AG10803 (cell line): ENCODE data around the gene FRMD4A.
"Not testable (repeated sequence)": the region's sequence is repeated elsewhere in the genome, so short reads cannot be mapped to it uniquely, and the experiment has no call there.

Source experiments
- DNase-seq: peaks from one replicate; pipeline ENCODE4 v3.0.0; 2010; ENCODE audit warnings: low read depth
- H3K4me3 ChIP-seq: 2 replicates; pipeline ENCODE4 v1.5.1; 2011; ENCODE audit warnings: mild to moderate bottlenecking, low read length, control low read depth
- TF ChIP-seq, protein P1 (sequence below): conservative IDR thresholded peaks from 2 replicates; pipeline ENCODE4 v1.5.1; 2011; ENCODE audit warnings: mild to moderate bottlenecking, low read length, control low read depth, inconsistent platforms

The FRMD4A gene

DNA sequence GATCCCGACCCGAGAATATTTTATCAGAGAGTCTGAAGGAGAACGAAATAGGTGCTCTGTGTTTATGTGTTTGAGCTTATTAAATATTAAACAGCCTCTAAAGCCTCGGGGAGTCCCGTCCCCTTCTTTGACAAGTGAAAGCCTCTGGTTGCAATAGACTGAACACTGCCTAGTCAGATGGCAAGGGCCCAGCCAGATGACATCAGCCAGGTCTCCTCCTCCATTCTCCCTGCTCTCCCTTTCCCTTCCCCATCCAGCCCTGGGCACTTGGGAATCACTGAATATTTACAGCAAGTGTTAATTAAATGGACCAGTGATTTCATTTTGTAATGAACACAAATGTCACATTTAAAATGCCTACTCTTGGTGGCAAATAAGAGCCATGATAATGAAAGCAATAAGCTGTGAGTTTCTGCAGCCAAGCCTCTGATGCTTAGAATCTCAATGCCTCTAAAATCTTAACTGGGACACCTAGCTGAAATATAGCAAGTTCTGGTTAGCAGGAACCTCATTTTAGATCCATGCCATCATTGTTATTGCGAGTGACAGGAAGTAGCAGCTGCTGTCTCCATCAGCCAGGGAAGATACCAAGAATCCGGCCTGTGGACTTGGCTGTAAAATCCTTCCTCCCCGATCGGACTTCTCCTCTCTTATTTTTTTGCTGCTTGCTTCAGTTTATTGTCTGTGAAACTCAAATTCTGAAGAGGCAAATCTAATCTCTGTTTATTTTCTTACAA is 541.8 kb downstream of the FRMD4A start:
- TF ChIP-seq, protein P1, sequence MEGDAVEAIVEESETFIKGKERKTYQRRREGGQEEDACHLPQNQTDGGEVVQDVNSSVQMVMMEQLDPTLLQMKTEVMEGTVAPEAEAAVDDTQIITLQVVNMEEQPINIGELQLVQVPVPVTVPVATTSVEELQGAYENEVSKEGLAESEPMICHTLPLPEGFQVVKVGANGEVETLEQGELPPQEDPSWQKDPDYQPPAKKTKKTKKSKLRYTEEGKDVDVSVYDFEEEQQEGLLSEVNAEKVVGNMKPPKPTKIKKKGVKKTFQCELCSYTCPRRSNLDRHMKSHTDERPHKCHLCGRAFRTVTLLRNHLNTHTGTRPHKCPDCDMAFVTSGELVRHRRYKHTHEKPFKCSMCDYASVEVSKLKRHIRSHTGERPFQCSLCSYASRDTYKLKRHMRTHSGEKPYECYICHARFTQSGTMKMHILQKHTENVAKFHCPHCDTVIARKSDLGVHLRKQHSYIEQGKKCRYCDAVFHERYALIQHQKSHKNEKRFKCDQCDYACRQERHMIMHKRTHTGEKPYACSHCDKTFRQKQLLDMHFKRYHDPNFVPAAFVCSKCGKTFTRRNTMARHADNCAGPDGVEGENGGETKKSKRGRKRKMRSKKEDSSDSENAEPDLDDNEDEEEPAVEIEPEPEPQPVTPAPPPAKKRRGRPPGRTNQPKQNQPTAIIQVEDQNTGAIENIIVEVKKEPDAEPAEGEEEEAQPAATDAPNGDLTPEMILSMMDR = no peak
- H3K4me3 ChIP-seq = no peak overlapping the region
- peak; percentile 69 for DNase-seq

DNA sequence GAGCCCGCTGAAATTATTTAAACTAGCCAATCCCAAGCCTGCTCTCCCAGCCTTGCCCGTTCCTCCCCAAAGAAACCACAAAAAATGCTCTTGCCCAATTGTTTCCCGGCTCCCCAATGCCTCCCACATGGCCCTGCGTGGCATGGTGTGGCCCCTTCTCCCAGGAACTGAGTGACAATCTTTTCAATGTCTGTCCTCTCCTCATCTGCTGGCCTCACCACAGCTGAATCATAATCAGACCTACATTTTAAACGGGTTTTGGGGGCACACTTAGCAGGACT is 542.5 kb downstream of the FRMD4A start:
- TF ChIP-seq, protein P1 = no peak
- peak; percentile 59 for DNase-seq
- H3K4me3 ChIP-seq = no peak overlapping the region

DNA sequence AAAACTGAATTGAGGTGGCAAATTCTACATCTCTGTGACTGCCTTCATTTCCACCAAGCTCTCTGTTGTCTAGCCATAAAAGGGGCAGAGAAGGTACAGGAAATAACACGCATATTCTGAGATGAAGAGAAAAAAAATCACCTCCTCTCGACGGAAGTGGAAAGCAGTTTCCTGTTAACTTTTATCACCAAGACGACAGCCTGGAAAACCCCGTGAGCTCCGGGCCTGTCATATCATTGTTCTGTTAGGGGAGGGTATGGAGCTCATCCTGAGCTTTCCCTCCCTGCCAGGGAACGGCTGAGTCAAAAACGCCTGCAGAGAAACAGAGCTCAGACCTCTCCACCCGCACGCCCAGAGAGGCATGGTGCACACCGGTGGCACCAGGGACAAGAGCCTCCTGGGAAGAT is 543.7 kb downstream of the FRMD4A start:
- H3K4me3 ChIP-seq = no peak overlapping the region
- TF ChIP-seq, protein P1 = no peak
- DNase-seq = no peak

DNA sequence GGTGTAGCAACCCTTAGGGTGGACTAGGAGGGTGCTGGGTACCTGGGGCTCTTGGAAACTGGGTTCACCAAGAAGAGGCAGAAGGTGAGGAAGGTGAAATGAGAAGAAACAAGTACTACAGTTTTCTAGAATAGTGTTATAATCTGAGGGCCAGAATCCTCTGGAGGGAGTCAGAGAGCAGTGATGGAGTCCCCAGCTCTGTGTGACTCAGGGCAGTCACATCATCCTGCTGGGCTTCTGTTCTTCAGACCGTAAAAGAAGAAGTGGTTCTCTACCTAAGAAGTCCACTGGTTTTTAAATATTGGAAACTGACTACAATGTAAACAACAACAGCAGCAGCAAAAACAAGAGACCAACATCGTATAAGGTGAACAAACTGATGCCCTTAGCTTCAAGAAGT is 546.7 kb downstream of the FRMD4A start:
- TF ChIP-seq, protein P1 = peak; percentile 43

DNA sequence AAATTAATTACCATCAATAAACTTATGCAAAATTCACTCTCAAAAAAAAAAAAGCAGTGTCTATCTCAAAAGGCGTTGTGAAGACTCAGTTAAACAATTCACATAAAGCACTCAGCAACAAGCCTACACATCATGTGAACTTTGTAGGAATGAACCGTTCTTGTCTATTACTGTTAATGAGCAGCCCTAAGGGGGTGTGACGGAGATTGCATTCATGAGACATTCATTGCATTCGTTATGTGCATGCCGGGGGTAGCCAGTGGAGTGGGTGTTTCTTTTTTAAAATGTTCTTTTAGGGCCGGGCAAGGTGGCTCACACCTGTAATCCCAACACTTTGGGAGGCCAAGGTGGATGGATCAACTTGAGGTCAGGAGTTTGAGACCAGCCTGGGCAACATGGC is 551.0 kb downstream of the FRMD4A start:
- DNase-seq = no peak
- TF ChIP-seq, protein P1 = no peak

More for the DNA sequence above, 546.7 kb downstream of the FRMD4A start:
- H3K4me3 ChIP-seq = no peak overlapping the region
- DNase-seq = no peak

DNA sequence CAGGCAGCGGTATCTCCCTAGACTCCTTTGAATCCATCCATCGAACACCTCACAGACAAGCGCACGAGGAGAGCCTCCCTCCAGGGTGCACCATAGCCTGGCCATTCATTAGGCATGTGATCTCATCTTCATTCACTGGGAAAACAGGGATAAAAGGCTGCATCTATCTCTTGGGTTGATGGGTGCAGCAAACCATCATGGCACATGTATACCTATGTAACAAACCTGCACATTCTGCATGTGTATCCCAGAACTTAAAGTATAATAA is 552.1 kb downstream of the FRMD4A start:
- H3K4me3 ChIP-seq, DNase-seq: not testable (repeated sequence)

More for the DNA sequence above, 551.0 kb downstream of the FRMD4A start:
- H3K4me3 ChIP-seq = no peak overlapping the region

DNA sequence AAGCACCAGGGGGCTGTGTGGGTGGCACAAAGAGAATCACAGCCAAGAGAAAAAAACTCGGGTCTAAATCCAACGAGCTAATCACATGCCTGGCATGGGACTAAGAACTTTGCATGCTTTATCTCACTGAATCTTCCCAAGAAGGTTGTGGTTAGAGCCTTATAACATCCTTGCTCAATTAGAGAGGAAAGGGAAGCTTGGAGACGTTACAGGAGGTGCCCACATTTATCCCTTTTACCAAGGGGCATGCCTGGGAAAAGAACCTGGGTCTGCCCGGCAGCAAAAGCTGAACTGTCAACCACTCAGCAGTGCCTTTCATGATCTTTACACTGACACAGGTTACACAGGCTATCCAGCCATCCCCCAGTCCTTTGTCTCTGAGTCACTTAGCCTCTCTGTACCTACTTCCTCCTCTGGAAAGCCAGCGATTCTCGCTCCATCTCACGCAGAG is 553.8 kb downstream of the FRMD4A start:
- TF ChIP-seq, protein P1 = no peak
- H3K4me3 ChIP-seq = no peak overlapping the region
- DNase-seq = peak; percentile 81
